H9 (cell line): ENCODE results near the gene SNTG2. TPM values are rescaled to one million over a fixed set of nuclear protein-coding genes. Genes with fewer than 3 reads are reported as not detected.
A peak's percentile ranks its signal among the peaks of the same experiment; 100 is the strongest.
"Not testable (repeated sequence)": the region's sequence is repeated elsewhere in the genome, so short reads cannot be mapped to it uniquely, and the experiment has no call there.

ENCODE experiments used
- DNase-seq: peaks from one replicate; pipeline ENCODE4 v3.0.0-alpha.2; 2017
- H2AFZ ChIP-seq: one replicate; pipeline ENCODE4 v1.6.1; 2013; ENCODE audit warnings: mild to moderate bottlenecking, low read length, control low read depth, moderate library complexity
- H2AK5ac ChIP-seq: 2 replicates; pipeline ENCODE4 v1.6.1; 2013; ENCODE audit warnings: low read length, control low read depth, mixed read lengths; ENCODE audit not compliant: insufficient read length
- H2BK120ac ChIP-seq: one replicate; pipeline ENCODE4 v1.6.1; 2013; ENCODE audit warnings: low read depth, mild to moderate bottlenecking, low read length, control low read depth, inconsistent platforms; ENCODE audit not compliant: poor library complexity, severe bottlenecking
- H2BK12ac ChIP-seq: 2 replicates; pipeline ENCODE4 v1.6.1; 2013; ENCODE audit warnings: low read length, control low read depth, mixed read lengths, low read depth; ENCODE audit not compliant: insufficient read length
- H2BK15ac ChIP-seq: 2 replicates; pipeline ENCODE4 v1.6.1; 2013; ENCODE audit warnings: low read depth, low read length, control low read depth
- H2BK20ac ChIP-seq: one replicate; pipeline ENCODE4 v1.6.1; 2013; ENCODE audit warnings: low read depth, mild to moderate bottlenecking, low read length, control low read depth, inconsistent platforms; ENCODE audit not compliant: poor library complexity, severe bottlenecking
- H2BK5ac ChIP-seq: 2 replicates; pipeline ENCODE4 v1.6.1; 2013; ENCODE audit warnings: low read length, control low read depth, mixed read lengths; ENCODE audit not compliant: insufficient read length
- H3K14ac ChIP-seq: 2 replicates; pipeline ENCODE4 v1.6.1; 2013; ENCODE audit warnings: low read length, control low read depth; ENCODE audit not compliant: insufficient read depth
- H3K18ac ChIP-seq: 2 replicates; pipeline ENCODE4 v1.6.1; 2013; ENCODE audit warnings: low read depth, mild to moderate bottlenecking, mixed read lengths, low read length, control low read depth; ENCODE audit not compliant: insufficient read length
- H3K23ac ChIP-seq: 2 replicates; pipeline ENCODE4 v1.6.1; 2013; ENCODE audit warnings: low read length, control low read depth, mixed read lengths, low read depth; ENCODE audit not compliant: insufficient read length
- H3K23me2 ChIP-seq: 2 replicates; pipeline ENCODE4 v1.6.1; 2013; ENCODE audit warnings: low read depth, mild to moderate bottlenecking, mixed read lengths, low read length, control low read depth; ENCODE audit not compliant: insufficient read length, poor library complexity, severe bottlenecking
- H3K27ac ChIP-seq: 2 replicates; pipeline ENCODE4 v1.5.1; 2013; ENCODE audit warnings: low read length, control low read depth, mixed read lengths, low read depth; ENCODE audit not compliant: insufficient read length
- H3K27me3 ChIP-seq: 2 replicates; pipeline ENCODE4 v1.6.1; 2013; ENCODE audit warnings: low read length, control low read depth, inconsistent platforms; ENCODE audit not compliant: insufficient read depth
- H3K4ac ChIP-seq: 2 replicates; pipeline ENCODE4 v1.6.1; 2013; ENCODE audit warnings: low read depth, mild to moderate bottlenecking, control low read depth, inconsistent platforms, low read length, moderate library complexity
- H3K4me1 ChIP-seq: 2 replicates; pipeline ENCODE4 v1.6.1; 2013; ENCODE audit warnings: low read length, control low read depth, inconsistent platforms; ENCODE audit not compliant: insufficient read depth
- H3K4me2 ChIP-seq: 2 replicates; pipeline ENCODE4 v1.6.1; 2013; ENCODE audit warnings: low read length, control low read depth, mixed read lengths; ENCODE audit not compliant: insufficient read length, insufficient read depth
- H3K56ac ChIP-seq: 2 replicates; pipeline ENCODE4 v1.6.1; 2013; ENCODE audit warnings: low read depth, mild to moderate bottlenecking, mixed read lengths, low read length, control low read depth; ENCODE audit not compliant: insufficient read length
- H3K79me1 ChIP-seq: 2 replicates; pipeline ENCODE4 v1.6.1; 2013; ENCODE audit warnings: low read depth, mild to moderate bottlenecking, moderate library complexity, low read length, control low read depth, inconsistent platforms; ENCODE audit not compliant: insufficient read depth, poor library complexity, severe bottlenecking
- H3K79me2 ChIP-seq: 2 replicates; pipeline ENCODE4 v1.6.1; 2013; ENCODE audit warnings: low read length, control low read depth, inconsistent platforms; ENCODE audit not compliant: insufficient read depth
- H3K9ac ChIP-seq: 2 replicates; pipeline ENCODE4 v1.6.1; 2013; ENCODE audit warnings: low read length, control low read depth, mixed read lengths; ENCODE audit not compliant: insufficient read length; ENCODE audit errors: extremely low read depth
- H3K9me3 ChIP-seq: one replicate; pipeline ENCODE4 v1.6.1; 2013; ENCODE audit warnings: low read depth, low read length, inconsistent platforms; ENCODE audit not compliant: control insufficient read depth
- H3T11ph ChIP-seq: one replicate; pipeline ENCODE4 v1.6.1; 2013; ENCODE audit warnings: mild to moderate bottlenecking, low read length, control low read depth, inconsistent platforms
- H4K20me1 ChIP-seq: one replicate; pipeline ENCODE4 v1.6.1; 2013; ENCODE audit not compliant: control insufficient read depth, insufficient read length, insufficient read depth
- H4K5ac ChIP-seq: 2 replicates; pipeline ENCODE4 v1.6.1; 2013; ENCODE audit warnings: low read depth, mild to moderate bottlenecking, mixed read lengths, low read length, control low read depth; ENCODE audit not compliant: insufficient read length
- H4K8ac ChIP-seq: replicated peaks from 2 replicates; pipeline ENCODE4 v1.6.1; 2013; ENCODE audit warnings: low read length, control low read depth, mixed read lengths, low read depth; ENCODE audit not compliant: insufficient read length
- H4K91ac ChIP-seq: 2 replicates; pipeline ENCODE4 v1.6.1; 2013; ENCODE audit warnings: low read depth, mild to moderate bottlenecking, moderate library complexity, mixed read lengths, low read length, control low read depth; ENCODE audit not compliant: insufficient read length
- H3K27ac Mint-ChIP-seq, 3 experiments: 2 replicates in 2 of 3; 3 replicates in 1 of 3; pipeline ENCODE4 v1.8.0; 2020 to 2021; ENCODE audit warnings: mixed read lengths in 3 of 3, mild to moderate bottlenecking in 1 of 3, moderate library complexity in 1 of 3
- H3K27me3 Mint-ChIP-seq: 2 replicates; pipeline ENCODE4 v1.8.0; 2021; ENCODE audit warnings: low read depth, mild to moderate bottlenecking, moderate library complexity, mixed read lengths
- H3K36me3 Mint-ChIP-seq, 3 experiments: 2 replicates in 2 of 3; 3 replicates in 1 of 3; pipeline ENCODE4 v1.8.0; 2020 to 2021; ENCODE audit warnings: low read depth in 3 of 3, mixed read lengths in 3 of 3; ENCODE audit not compliant: insufficient read depth in 1 of 3
- H3K4me1 Mint-ChIP-seq, 2 experiments: 2 replicates each; pipeline ENCODE4 v1.8.0; 2020; ENCODE audit warnings: mixed read lengths in 2 of 2
- H3K4me3 Mint-ChIP-seq, 2 experiments: 2 replicates in 1 of 2; 3 replicates in 1 of 2; pipeline ENCODE4 v1.8.0; 2020 to 2021; ENCODE audit warnings: mild to moderate bottlenecking in 2 of 2, mixed read lengths in 2 of 2, moderate library complexity in 1 of 2
- H3K9me3 Mint-ChIP-seq, 2 experiments: 2 replicates in 1 of 2; 3 replicates in 1 of 2; pipeline ENCODE4 v1.8.0; 2020; ENCODE audit warnings: mild to moderate bottlenecking in 2 of 2, mixed read lengths in 2 of 2, moderate library complexity in 1 of 2
- CTCF ChIP-seq: fragments of 200-600 bp; sonication (generic); conservative IDR thresholded peaks from 3 replicates; pipeline ENCODE4 v1.8.0; 2021; ENCODE audit warnings: antibody characterized with exemption, mild to moderate bottlenecking
- WGBS: extraction: QIAGEN DNeasy Blood & Tissue Kit; methylation state at CpG from one replicate; pipeline ENCODE4 v1.1.7; 2013; ENCODE audit warnings: missing lambda C conversion rate, low lambda C conversion rate, mixed read lengths; ENCODE audit not compliant: insufficient read length; ENCODE audit errors: extremely low coverage; 5-methylcytosine and 5-hydroxymethylcytosine counted together
- total RNA-seq: library from RNA; stranded (reverse); gene quantifications from 2 replicates; pipeline ENCODE4 v1.2.1, GENCODE V29; 2021

Gene SNTG2
- total RNA-seq, 1 experiment from 2014 or later: 13.2 TPM

GRCh38 chr2:1104364-1104763 lies 153.7 kb downstream of the SNTG2 start:
- Histone ChIP-seq H2AK5ac (no peak overlapping the region), H3K79me1 (no peaks in the 10 kb centered on the region), H2BK15ac (no peak overlapping the region), H4K5ac (no peak overlapping the region), H3K9me3 (no peaks in the 10 kb centered on the region), H3K9ac (no peak overlapping the region), H3K79me2 (no peaks in the 10 kb centered on the region), H3K14ac (no peak overlapping the region), H3K56ac (no peak overlapping the region), H4K91ac (no peak overlapping the region), H3T11ph (no peak overlapping the region), H3K18ac (no peak overlapping the region), H3K27ac (no peak overlapping the region), H3K4me1 (no peaks in the 10 kb centered on the region), H2AFZ (no peak overlapping the region), H3K23ac (no peak overlapping the region), H3K4me2 (no peak overlapping the region), H3K4ac (no peak overlapping the region), H4K20me1 (no peaks in the 10 kb centered on the region), H3K27me3 (no peaks in the 10 kb centered on the region), H2BK20ac (no peak overlapping the region), H2BK5ac (no peak overlapping the region), H4K8ac (no peak overlapping the region), H2BK12ac (no peak overlapping the region), H2BK120ac (no peak overlapping the region), H3K23me2 (no peaks in the 10 kb centered on the region)
- Mint-ChIP-seq H3K4me3 (no peak overlapping the region), H3K36me3 (peaks cover 28 to 48% (median 38%) of the 10 kb centered on the region in 3 experiments), H3K9me3 (no peaks in the 10 kb centered on the region), H3K27me3 (no peaks in the 10 kb centered on the region), H3K4me1 (no peaks in the 10 kb centered on the region), H3K27ac (no peak overlapping the region)
- peak; percentile 11 for DNase-seq
- no peak for TF ChIP-seq CTCF
- WGBS: no CpG with 5 or more reads among the region's 8 CpGs

- not testable (repeated sequence) for H2AK5ac ChIP-seq, H4K8ac ChIP-seq, H2BK20ac ChIP-seq, DNase-seq, H3K4me2 ChIP-seq, H3K79me1 ChIP-seq, H2BK15ac ChIP-seq, H2BK12ac ChIP-seq, H2BK5ac ChIP-seq, H3T11ph ChIP-seq, H3K27ac ChIP-seq, H2BK120ac ChIP-seq, H3K23ac ChIP-seq, H4K5ac ChIP-seq, H3K14ac ChIP-seq, H2AFZ ChIP-seq, H3K9me3 Mint-ChIP-seq, H4K91ac ChIP-seq, H3K27ac Mint-ChIP-seq, H3K18ac ChIP-seq, H3K23me2 ChIP-seq, H3K4me3 Mint-ChIP-seq, H3K4me1 ChIP-seq, H3K79me2 ChIP-seq, H3K9ac ChIP-seq, H3K4me1 Mint-ChIP-seq, H3K56ac ChIP-seq, H3K9me3 ChIP-seq, H3K4ac ChIP-seq, H3K27me3 Mint-ChIP-seq, H3K27me3 ChIP-seq, H4K20me1 ChIP-seq
- WGBS: no CpG with 5 or more reads among the region's 14 CpGs
- peaks cover 32 to 45% (median 35%) of the 10 kb centered on the region in 3 experiments for H3K36me3 Mint-ChIP-seq
These were observed 155.7 kb downstream of the SNTG2 start for GRCh38 chr2:1106344-1106743.
